ENCODE measurements around the gene TMEM271. TPM values are rescaled to one million over a fixed set of nuclear protein-coding genes. Genes with fewer than 3 reads are reported as not detected.

TMEM271 gene
- total RNA-seq, 4 donors from 2014 or later = not detected

GRCh38 chr4:530017-530781 is 45.9 kb downstream of the TMEM271 start:
- 83 to 91% methylated on average over 6 to 17 of the region's 17 CpGs for WGBS, 2 donors (ENCODE audit: low coverage in 1 of 2)
- no peaks in the 10 kb centered on the region for H3K27me3 ChIP-seq
- H3K27ac ChIP-seq = no peak overlapping the region
- H3K9me3 ChIP-seq = no peaks in the 10 kb centered on the region
- peaks cover 0 to 35% (median 16%) of the 10 kb centered on the region in 4 donors for H3K36me3 ChIP-seq
- no peak overlapping the region for H3K4me3 ChIP-seq
- TF ChIP-seq EP300 (IDR thresholded peaks at IDR 0.05; ENCODE audit: low read depth) = no peak
- no peak for TF ChIP-seq CTCF (IDR thresholded peaks at IDR 0.05)
- TF ChIP-seq POLR2A (IDR thresholded peaks at IDR 0.05) = no peak
- TF ChIP-seq POLR2AphosphoS5 (IDR thresholded peaks at IDR 0.05) = no peak
- intact Hi-C loops (cut with DNase I; ENCODE audit: low total_unique reads) (no loop called here), in situ Hi-C loops (cut with MboI; ENCODE audit: low pct_ligation_motif_present in 1 of 4, low pct_unique_long_range_greater_than_20kb in 1 of 4, low sequenced_read_pairs in 3 of 4) (no loop called here)
- no peak for DNase-seq
- H3K4me1 ChIP-seq = no peaks in the 10 kb centered on the region

GRCh38 chr4:529563-529962 is 46.5 kb downstream of the TMEM271 start:
- Histone ChIP-seq H3K9me3 (no peaks in the 10 kb centered on the region), H3K36me3 (peaks cover 0 to 36% (median 15%) of the 10 kb centered on the region in 4 donors), H3K27ac (no peak overlapping the region), H3K27me3 (no peaks in the 10 kb centered on the region), H3K4me3 (no peak overlapping the region), H3K4me1 (no peaks in the 10 kb centered on the region)
- TF ChIP-seq POLR2A (IDR thresholded peaks at IDR 0.05) (no peak), CTCF (IDR thresholded peaks at IDR 0.05) (no peak), POLR2AphosphoS5 (IDR thresholded peaks at IDR 0.05) (no peak), EP300 (IDR thresholded peaks at IDR 0.05; ENCODE audit: low read depth) (no peak)
- WGBS, 2 donors (ENCODE audit: low coverage in 1 of 2) = 95 to 98% methylated on average over 8 of the region's 8 CpGs
- no peak for DNase-seq
- intact Hi-C loops (cut with DNase I; ENCODE audit: low total_unique reads) (no loop called here), in situ Hi-C loops (cut with MboI; ENCODE audit: low pct_ligation_motif_present in 1 of 4, low pct_unique_long_range_greater_than_20kb in 1 of 4, low sequenced_read_pairs in 3 of 4) (no loop called here)

GRCh38 chr4:528835-529234 is 47.3 kb downstream of the TMEM271 start:
- TF ChIP-seq POLR2AphosphoS5 (IDR thresholded peaks at IDR 0.05) (no peak), POLR2A (IDR thresholded peaks at IDR 0.05) (no peak), EP300 (IDR thresholded peaks at IDR 0.05; ENCODE audit: low read depth) (no peak), CTCF (IDR thresholded peaks at IDR 0.05) (no peak)
- no peak for DNase-seq
- intact Hi-C loops (cut with DNase I; ENCODE audit: low total_unique reads) (no loop called here), in situ Hi-C loops (cut with MboI; ENCODE audit: low pct_ligation_motif_present in 1 of 4, low pct_unique_long_range_greater_than_20kb in 1 of 4, low sequenced_read_pairs in 3 of 4) (no loop called here)
- Histone ChIP-seq H3K36me3 (peaks cover 0 to 44% (median 18%) of the 10 kb centered on the region in 4 donors), H3K9me3 (no peaks in the 10 kb centered on the region), H3K27me3 (no peaks in the 10 kb centered on the region), H3K4me3 (no peak overlapping the region), H3K27ac (no peak overlapping the region), H3K4me1 (no peaks in the 10 kb centered on the region)
- 87 to 94% methylated on average over 4 to 9 of the region's 9 CpGs for WGBS, 2 donors (ENCODE audit: low coverage in 1 of 2)

GRCh38 chr4:528296-528695 is 47.8 kb downstream of the TMEM271 start:
- Histone ChIP-seq H3K9me3 (no peaks in the 10 kb centered on the region), H3K27ac (no peak overlapping the region), H3K27me3 (no peaks in the 10 kb centered on the region), H3K36me3 (peaks cover 0 to 49% (median 21%) of the 10 kb centered on the region in 4 donors), H3K4me3 (no peak overlapping the region), H3K4me1 (no peaks in the 10 kb centered on the region)
- 88 to 95% methylated on average over 5 to 10 of the region's 10 CpGs for WGBS, 2 donors (ENCODE audit: low coverage in 1 of 2)
- TF ChIP-seq POLR2A (IDR thresholded peaks at IDR 0.05) = no peak
- no peak for TF ChIP-seq CTCF (IDR thresholded peaks at IDR 0.05)
- TF ChIP-seq POLR2AphosphoS5 (IDR thresholded peaks at IDR 0.05) = no peak
- no peak for TF ChIP-seq EP300 (IDR thresholded peaks at IDR 0.05; ENCODE audit: low read depth)
- DNase-seq = no peak
- in situ Hi-C loops (cut with MboI; ENCODE audit: low pct_ligation_motif_present in 1 of 4, low pct_unique_long_range_greater_than_20kb in 1 of 4, low sequenced_read_pairs in 3 of 4) (no loop called here), intact Hi-C loops (cut with DNase I; ENCODE audit: low total_unique reads) (no loop called here)

All from transverse colon (tissue), 4 donors.